ENCODE results near the gene PNMA8C.

GRCh38 chr19:46383846-46384245 lies 44.9 kb downstream of the PNMA8C start:
- TF ChIP-seq CTCF (conservative IDR thresholded peaks at IDR 0.05) (no peak), ZFX (IDR thresholded peaks at IDR 0.05) (no peak)
